ENCODE data around the gene DUOX2. TPM values are rescaled to one million over a fixed set of nuclear protein-coding genes. Genes with fewer than 3 reads are reported as not detected.

Gene DUOX2
- total RNA-seq, 2 experiments from 2014 or later, result 0.02 TPM; not detected in 1

- H3K4me1 Mint-ChIP-seq, result no peaks in the 10 kb centered on the region
- ChIA-PET POLR2A (no interaction called here), CTCF (interaction anchor here (1.2 to 1.3 kb wide), 2 partner anchors 15 to 30 kb away, joined by 3 to 4 read pairs; no protein-coding TSS in a partner anchor)
- H3K9me3 Mint-ChIP-seq, result no peaks in the 10 kb centered on the region
- no peaks in the 10 kb centered on the region for H3K36me3 Mint-ChIP-seq (ENCODE audit: low read depth)
- H3K27ac Mint-ChIP-seq, result no peak overlapping the region
- H3K27me3 Mint-ChIP-seq, result no peaks in the 10 kb centered on the region
- no peak overlapping the region for H3K4me3 Mint-ChIP-seq
- no peak for DNase-seq
Measured at GRCh38 chr15:45148076-45149059, 34.4 kb upstream of the DUOX2 start.

- no peak for DNase-seq
- no peak overlapping the region for H3K4me3 Mint-ChIP-seq
- no peaks in the 10 kb centered on the region for H3K36me3 Mint-ChIP-seq (ENCODE audit: low read depth)
- no peak overlapping the region for H3K27ac Mint-ChIP-seq
- CTCF ChIA-PET, result interaction anchor here (1.3 kb wide), 1 partner anchor 29 kb away, joined by 4 read pairs; no protein-coding TSS in a partner anchor
- no peaks in the 10 kb centered on the region for H3K27me3 Mint-ChIP-seq
- POLR2A ChIA-PET, result no interaction called here
- H3K4me1 Mint-ChIP-seq, result no peaks in the 10 kb centered on the region
- H3K9me3 Mint-ChIP-seq, result no peaks in the 10 kb centered on the region
Measured at GRCh38 chr15:45147606-45148005, 33.6 kb upstream of the DUOX2 start.

- Mint-ChIP-seq H3K4me1 (no peaks in the 10 kb centered on the region), H3K27me3 (no peaks in the 10 kb centered on the region), H3K4me3 (no peak overlapping the region), H3K27ac (no peak overlapping the region), H3K36me3 (ENCODE audit: low read depth) (no peaks in the 10 kb centered on the region), H3K9me3 (no peaks in the 10 kb centered on the region)
- POLR2A ChIA-PET, result interaction anchor here (0.5 kb wide), 1 partner anchor 243 kb away, joined by 4 read pairs; no protein-coding TSS in a partner anchor
- DNase-seq, result no peak
- CTCF ChIA-PET, result interaction anchor here (0.8 kb wide), 2 partner anchors 21 to 22 kb away, joined by 3 read pairs; no protein-coding TSS in a partner anchor
Measured at GRCh38 chr15:45146405-45146804, 32.4 kb upstream of the DUOX2 start.

GRCh38 chr15:45144775-45145174, 30.8 kb upstream of the DUOX2 start:
- Mint-ChIP-seq H3K4me1 (no peaks in the 10 kb centered on the region), H3K36me3 (ENCODE audit: low read depth) (no peaks in the 10 kb centered on the region), H3K4me3 (no peak overlapping the region), H3K27me3 (no peaks in the 10 kb centered on the region), H3K27ac (no peak overlapping the region), H3K9me3 (no peaks in the 10 kb centered on the region)
- ChIA-PET POLR2A (no interaction called here), CTCF (interaction anchor here (2.2 kb wide), 1 partner anchor 9 kb away, joined by 4 read pairs; no protein-coding TSS in a partner anchor)
- no peak for DNase-seq

GRCh38 chr15:45143946-45144345, 30.0 kb upstream of the DUOX2 start:
- H3K36me3 Mint-ChIP-seq (ENCODE audit: low read depth), result no peaks in the 10 kb centered on the region
- H3K4me3 Mint-ChIP-seq, result no peak overlapping the region
- H3K4me1 Mint-ChIP-seq, result no peaks in the 10 kb centered on the region
- CTCF ChIA-PET, result interaction anchor here (0.5 to 2.2 kb wide), 5 partner anchors 8 to 271 kb away, joined by 3 to 4 read pairs (median 3); no protein-coding TSS in a partner anchor
- no peak for DNase-seq
- H3K9me3 Mint-ChIP-seq, result no peaks in the 10 kb centered on the region
- H3K27ac Mint-ChIP-seq, result no peak overlapping the region
- no peaks in the 10 kb centered on the region for H3K27me3 Mint-ChIP-seq
- POLR2A ChIA-PET, result no interaction called here

- CTCF ChIA-PET, result interaction anchor here (1.3 to 1.7 kb wide), 2 partner anchors 8 to 20 kb away, joined by 4 read pairs; no protein-coding TSS in a partner anchor
- no peaks in the 10 kb centered on the region for H3K9me3 Mint-ChIP-seq
Measured at GRCh38 chr15:45143056-45143455, 29.1 kb upstream of the DUOX2 start.

GRCh38 chr15:45141386-45141785, 27.4 kb upstream of the DUOX2 start:
- DNase-seq, result no peak
- POLR2A ChIA-PET, result no interaction called here
- Mint-ChIP-seq H3K4me3 (no peak overlapping the region), H3K9me3 (no peaks in the 10 kb centered on the region), H3K4me1 (peaks cover 2% of the 10 kb centered on the region), H3K27me3 (peaks cover 5% of the 10 kb centered on the region), H3K27ac (no peak overlapping the region), H3K36me3 (ENCODE audit: low read depth) (no peaks in the 10 kb centered on the region)
- CTCF ChIA-PET, result no interaction called here

More at GRCh38 chr15:45143056-45143455, 29.1 kb upstream of the DUOX2 start:
- POLR2A ChIA-PET, result no interaction called here
- no peak overlapping the region for H3K27ac Mint-ChIP-seq
- H3K4me1 Mint-ChIP-seq, result no peaks in the 10 kb centered on the region
- H3K27me3 Mint-ChIP-seq, result no peaks in the 10 kb centered on the region
- DNase-seq, result no peak
- no peak overlapping the region for H3K4me3 Mint-ChIP-seq
- no peaks in the 10 kb centered on the region for H3K36me3 Mint-ChIP-seq (ENCODE audit: low read depth)

GRCh38 chr15:45140557-45141250, 26.7 kb upstream of the DUOX2 start:
- H3K27ac Mint-ChIP-seq, result no peak overlapping the region
- ChIA-PET POLR2A (no interaction called here), CTCF (no interaction called here)
- peaks cover 5% of the 10 kb centered on the region for H3K4me1 Mint-ChIP-seq
- no peak overlapping the region for H3K4me3 Mint-ChIP-seq
- DNase-seq, result no peak
- no peaks in the 10 kb centered on the region for H3K36me3 Mint-ChIP-seq (ENCODE audit: low read depth)
- no peaks in the 10 kb centered on the region for H3K9me3 Mint-ChIP-seq
- H3K27me3 Mint-ChIP-seq, result peaks cover 10% of the 10 kb centered on the region

- CTCF ChIA-PET, result interaction anchor here (1.0 kb wide), 1 partner anchor 10 kb away, joined by 3 read pairs; no protein-coding TSS in a partner anchor
- peaks cover 8% of the 10 kb centered on the region for H3K4me1 Mint-ChIP-seq
- peaks cover 12% of the 10 kb centered on the region for H3K27me3 Mint-ChIP-seq
- no peaks in the 10 kb centered on the region for H3K9me3 Mint-ChIP-seq
- no peaks in the 10 kb centered on the region for H3K36me3 Mint-ChIP-seq (ENCODE audit: low read depth)
- POLR2A ChIA-PET, result no interaction called here
- no peak overlapping the region for H3K27ac Mint-ChIP-seq
- H3K4me3 Mint-ChIP-seq, result no peak overlapping the region
- DNase-seq, result no peak
Measured at GRCh38 chr15:45139770-45140169, 25.8 kb upstream of the DUOX2 start.

GRCh38 chr15:45138814-45139765, 25.1 kb upstream of the DUOX2 start:
- POLR2A ChIA-PET, result no interaction called here

GRCh38 chr15:45137703-45138102, 23.7 kb upstream of the DUOX2 start:
- ChIA-PET CTCF (interaction anchor here (0.6 to 1.5 kb wide), 3 partner anchors 12 to 26 kb away, joined by 3 to 5 read pairs (median 3); no protein-coding TSS in a partner anchor), POLR2A (no interaction called here)
- Mint-ChIP-seq H3K27ac (no peak overlapping the region), H3K27me3 (peaks cover 33% of the 10 kb centered on the region), H3K9me3 (no peaks in the 10 kb centered on the region), H3K4me3 (no peak overlapping the region), H3K36me3 (ENCODE audit: low read depth) (no peaks in the 10 kb centered on the region), H3K4me1 (peaks cover 11% of the 10 kb centered on the region)
- DNase-seq, result no peak

More at GRCh38 chr15:45138814-45139765, 25.1 kb upstream of the DUOX2 start:
- Mint-ChIP-seq H3K9me3 (no peaks in the 10 kb centered on the region), H3K4me3 (no peak overlapping the region), H3K27me3 (peaks cover 19% of the 10 kb centered on the region), H3K36me3 (ENCODE audit: low read depth) (no peaks in the 10 kb centered on the region), H3K4me1 (peaks cover 11% of the 10 kb centered on the region), H3K27ac (no peak overlapping the region)
- DNase-seq, result no peak
- CTCF ChIA-PET, result interaction anchor here (1.0 to 1.3 kb wide), 2 partner anchors 11 to 13 kb away, joined by 3 read pairs; no protein-coding TSS in a partner anchor

GRCh38 chr15:45136378-45136764, 22.4 kb upstream of the DUOX2 start:
- H3K36me3 Mint-ChIP-seq (ENCODE audit: low read depth), result no peaks in the 10 kb centered on the region
- H3K4me3 Mint-ChIP-seq, result no peak overlapping the region
- no peak for DNase-seq

More at GRCh38 chr15:45136378-45136764, 22.4 kb upstream of the DUOX2 start:
- ChIA-PET POLR2A (no interaction called here), CTCF (interaction anchor here (1.6 kb wide), 1 partner anchor 7 kb away, joined by 4 read pairs; no protein-coding TSS in a partner anchor)
- H3K27me3 Mint-ChIP-seq, result peaks cover 45% of the 10 kb centered on the region
- H3K27ac Mint-ChIP-seq, result no peak overlapping the region
- no peaks in the 10 kb centered on the region for H3K9me3 Mint-ChIP-seq
- peaks cover 11% of the 10 kb centered on the region for H3K4me1 Mint-ChIP-seq
